Skeletal muscle tissue (tissue), 4 donors: Measurements from ENCODE around the gene PORCN. TPM values are rescaled to one million over a fixed set of nuclear protein-coding genes. Genes with fewer than 3 reads are reported as not detected.
A peak's percentile ranks its signal among the peaks of the same experiment; 100 is the strongest.
"Not testable (repeated sequence)": the region's sequence is repeated elsewhere in the genome, so short reads cannot be mapped to it uniquely, and the experiment has no call there.

ENCODE experiments used
- H3K27ac ChIP-seq: one replicate; pipeline ENCODE4 v1.7.0; 2013; ENCODE audit warnings: mild to moderate bottlenecking, low read depth, low read length, inconsistent platforms
- H3K27me3 ChIP-seq, 3 donors: one replicate each; pipeline ENCODE4 v1.7.0; 2013; ENCODE audit warnings: low read length in 3 of 3; ENCODE audit not compliant: control insufficient read depth in 3 of 3, insufficient read depth in 3 of 3
- H3K36me3 ChIP-seq, 3 donors: one replicate each; pipeline ENCODE4 v1.7.0; 2013; ENCODE audit warnings: low read length in 3 of 3; ENCODE audit not compliant: control insufficient read depth in 3 of 3, insufficient read depth in 3 of 3
- H3K4me1 ChIP-seq, 3 donors: one replicate each; pipeline ENCODE4 v1.7.0; 2013; ENCODE audit warnings: low read length in 3 of 3, mild to moderate bottlenecking in 3 of 3; ENCODE audit not compliant: control insufficient read depth in 3 of 3, insufficient read depth in 3 of 3
- H3K4me3 ChIP-seq, 3 donors: one replicate each; pipeline ENCODE4 v1.7.0; 2013; ENCODE audit warnings: low read length in 3 of 3
- H3K9ac ChIP-seq, 3 donors: one replicate each; pipeline ENCODE4 v1.7.0; 2013; ENCODE audit warnings: low read length in 3 of 3, mild to moderate bottlenecking in 3 of 3, moderate library complexity in 2 of 3, low read depth in 1 of 3
- H3K9me3 ChIP-seq, 3 donors: one replicate each; pipeline ENCODE4 v1.7.0; 2013; ENCODE audit warnings: low read length in 3 of 3; ENCODE audit not compliant: control insufficient read depth in 3 of 3
- total RNA-seq: library from RNA; depleted of rRNA; stranded (reverse); fragments of >200 nt; gene quantifications from one replicate; pipeline ENCODE4 v1.2.3, GENCODE V29; 2014
- donor health status: Osteomylitis.

The PORCN gene
- total RNA-seq, 1 donor from 2014 or later = 1.0 TPM

GRCh38 chrX:48515842-48516241 lies 7.0 kb downstream of the PORCN start:
- Histone ChIP-seq H3K9ac (no peak overlapping the region), H3K4me1 (no peaks in the 10 kb centered on the region), H3K27me3 (no peaks in the 10 kb centered on the region), H3K4me3 (no peak overlapping the region), H3K27ac (no peak overlapping the region), H3K9me3 (no peaks in the 10 kb centered on the region), H3K36me3 (peaks cover 0 to 11% (median 6%) of the 10 kb centered on the region in 3 donors)

- Histone ChIP-seq H3K36me3 (peaks cover 0 to 11% (median 6%) of the 10 kb centered on the region in 3 donors), H3K4me1 (no peaks in the 10 kb centered on the region), H3K27me3 (no peaks in the 10 kb centered on the region), H3K27ac (no peak overlapping the region), H3K4me3 (no peak overlapping the region), H3K9me3 (peaks cover 0 to under 1% (median 0%) of the 10 kb centered on the region in 3 donors), H3K9ac (no peak overlapping the region)
These were observed 7.5 kb downstream of the PORCN start for GRCh38 chrX:48516285-48516684.

- Histone ChIP-seq H3K27me3 (no peaks in the 10 kb centered on the region), H3K9me3 (peaks cover 0 to 2% (median 0%) of the 10 kb centered on the region in 3 donors), H3K36me3 (peaks cover 0 to 11% (median 6%) of the 10 kb centered on the region in 3 donors), H3K4me1 (no peaks in the 10 kb centered on the region), H3K27ac (no peak overlapping the region), H3K4me3 (no peak overlapping the region), H3K9ac (no peak overlapping the region)
These were observed 8.2 kb downstream of the PORCN start for GRCh38 chrX:48516987-48517386.

GRCh38 chrX:48519481-48519880 lies 10.7 kb downstream of the PORCN start:
- H3K9ac ChIP-seq, H3K27me3 ChIP-seq, H3K9me3 ChIP-seq, H3K27ac ChIP-seq, H3K4me3 ChIP-seq, H3K4me1 ChIP-seq: not testable (repeated sequence)
- peaks cover 0 to 11% (median 2%) of the 10 kb centered on the region in 3 donors for H3K36me3 ChIP-seq

GRCh38 chrX:48520455-48520854 lies 11.7 kb downstream of the PORCN start:
- Histone ChIP-seq H3K4me1 (peaks cover 3 to 5% (median 4%) of the 10 kb centered on the region in 3 donors), H3K9ac (no peak overlapping the region), H3K27ac (no peak overlapping the region), H3K4me3 (no peak overlapping the region), H3K36me3 (peaks cover 0 to 8% (median 2%) of the 10 kb centered on the region in 3 donors), H3K27me3 (no peaks in the 10 kb centered on the region), H3K9me3 (peaks cover 0 to 2% (median 0%) of the 10 kb centered on the region in 3 donors)

GRCh38 chrX:48520976-48521352 lies 12.2 kb downstream of the PORCN start:
- H3K4me3 ChIP-seq = peak overlapping the region; percentile 55 to 82 (median 79)
- H3K9me3 ChIP-seq = peaks cover 0 to 2% (median 0%) of the 10 kb centered on the region in 3 donors
- peaks cover 3 to 5% (median 4%) of the 10 kb centered on the region in 3 donors for H3K4me1 ChIP-seq
- H3K36me3 ChIP-seq = peaks cover 0 to 7% (median 2%) of the 10 kb centered on the region in 3 donors
- peak overlapping the region in 1 of 3 donors; percentile 4 for H3K9ac ChIP-seq
- H3K27me3 ChIP-seq = no peaks in the 10 kb centered on the region
- no peak overlapping the region for H3K27ac ChIP-seq

GRCh38 chrX:48521353-48522243 lies 12.8 kb downstream of the PORCN start, which contains the start of gene EBP:
EBP (plus strand) TSS chrX:48521808; CDS start chrX:48523772, 1,964 bp downstream.
- Histone ChIP-seq H3K36me3 (peaks cover 0 to 2% (median 2%) of the 10 kb centered on the region in 3 donors), H3K27me3 (no peaks in the 10 kb centered on the region), H3K4me1 (peaks cover 3 to 5% (median 4%) of the 10 kb centered on the region in 3 donors), H3K9ac (peak within 1 kb of the TSS; percentile 4 to 77 (median 76)), H3K9me3 (peaks cover 0 to 2% (median 0%) of the 10 kb centered on the region in 3 donors), H3K27ac (peak within 1 kb of the TSS; percentile 26), H3K4me3 (peak within 1 kb of the TSS; percentile 55 to 82 (median 79))

GRCh38 chrX:48522291-48522690 lies 13.5 kb downstream of the PORCN start:
- H3K27ac ChIP-seq = no peak overlapping the region
- peaks cover 0 to 2% (median 0%) of the 10 kb centered on the region in 3 donors for H3K9me3 ChIP-seq

GRCh38 chrX:48523682-48524081 lies 14.9 kb downstream of the PORCN start:
- H3K9me3 ChIP-seq = peaks cover 0 to 2% (median 0%) of the 10 kb centered on the region in 3 donors
- no peak overlapping the region for H3K9ac ChIP-seq
- H3K27me3 ChIP-seq = no peaks in the 10 kb centered on the region
- no peak overlapping the region for H3K27ac ChIP-seq
- peaks cover 2 to 8% (median 3%) of the 10 kb centered on the region in 3 donors for H3K36me3 ChIP-seq
- no peak overlapping the region for H3K4me3 ChIP-seq
- H3K4me1 ChIP-seq = peaks cover 3 to 5% (median 4%) of the 10 kb centered on the region in 3 donors

More at GRCh38 chrX:48522291-48522690, 13.5 kb downstream of the PORCN start:
- H3K4me3 ChIP-seq = peak overlapping the region; percentile 55 to 82 (median 79)
- peaks cover 3 to 5% (median 4%) of the 10 kb centered on the region in 3 donors for H3K4me1 ChIP-seq
- H3K36me3 ChIP-seq = peaks cover 0 to 3% (median 2%) of the 10 kb centered on the region in 3 donors
- peak overlapping the region; percentile 4 to 77 (median 76) for H3K9ac ChIP-seq
- no peaks in the 10 kb centered on the region for H3K27me3 ChIP-seq

- not testable (repeated sequence) for H3K4me1 ChIP-seq, H3K27ac ChIP-seq, H3K9ac ChIP-seq, H3K9me3 ChIP-seq, H3K27me3 ChIP-seq, H3K36me3 ChIP-seq, H3K4me3 ChIP-seq
These were observed 17.1 kb downstream of the PORCN start for GRCh38 chrX:48525853-48526252.
